GM19463 (cell line): ENCODE measurements around the gene GAGE12G.
"Not testable (repeated sequence)": the region's sequence is repeated elsewhere in the genome, so short reads cannot be mapped to it uniquely, and the experiment has no call there.

Source experiments
- ATAC-seq: cut with Tn5 transposase; IDR thresholded peaks from one replicate; pipeline ENCODE4 v1.9.1; 2021; ENCODE audit warnings: mild to moderate bottlenecking, moderate library complexity; ENCODE audit not compliant: unreplicated experiment

Gene GAGE12G

DNA sequence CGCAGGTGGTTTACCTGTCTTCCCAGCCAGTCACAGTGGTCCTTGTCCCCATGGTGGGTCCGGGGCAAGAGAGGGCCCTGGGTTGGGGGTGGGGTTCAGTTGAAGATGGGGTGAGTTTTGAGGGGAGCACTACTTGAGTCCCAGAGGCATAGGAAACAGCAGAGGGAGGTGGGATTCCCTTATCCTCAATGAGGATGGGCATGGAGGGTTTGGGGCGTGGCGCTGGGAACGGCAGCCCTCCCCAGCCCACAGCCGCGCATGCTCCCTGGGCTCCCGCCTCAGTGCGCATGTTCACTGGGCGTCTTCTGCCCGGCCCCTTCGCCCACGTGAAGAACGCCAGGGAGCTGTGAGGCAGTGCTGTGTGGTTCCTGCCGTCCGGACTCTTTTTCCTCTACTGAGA, at the start of gene GAGE12G:
Gene GAGE12G (plus strand): TSS at position 301 of the 400 bp plus-strand sequence. CDS start 1,155 bp downstream, outside the sequence.
- not testable (repeated sequence) for ATAC-seq

DNA sequence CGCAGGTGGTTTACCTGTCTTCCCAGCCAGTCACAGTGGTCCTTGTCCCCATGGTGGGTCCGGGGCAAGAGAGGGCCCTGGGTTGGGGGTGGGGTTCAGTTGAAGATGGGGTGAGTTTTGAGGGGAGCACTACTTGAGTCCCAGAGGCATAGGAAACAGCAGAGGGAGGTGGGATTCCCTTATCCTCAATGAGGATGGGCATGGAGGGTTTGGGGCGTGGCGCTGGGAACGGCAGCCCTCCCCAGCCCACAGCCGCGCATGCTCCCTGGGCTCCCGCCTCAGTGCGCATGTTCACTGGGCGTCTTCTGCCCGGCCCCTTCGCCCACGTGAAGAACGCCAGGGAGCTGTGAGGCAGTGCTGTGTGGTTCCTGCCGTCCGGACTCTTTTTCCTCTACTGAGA, 38.3 kb upstream of the GAGE12G start, which contains the start of gene GAGE12C:
Gene GAGE12C (plus strand): TSS at position 301 of the 400 bp plus-strand sequence. CDS start 1,155 bp downstream, outside the sequence.
- ATAC-seq: not testable (repeated sequence)

DNA sequence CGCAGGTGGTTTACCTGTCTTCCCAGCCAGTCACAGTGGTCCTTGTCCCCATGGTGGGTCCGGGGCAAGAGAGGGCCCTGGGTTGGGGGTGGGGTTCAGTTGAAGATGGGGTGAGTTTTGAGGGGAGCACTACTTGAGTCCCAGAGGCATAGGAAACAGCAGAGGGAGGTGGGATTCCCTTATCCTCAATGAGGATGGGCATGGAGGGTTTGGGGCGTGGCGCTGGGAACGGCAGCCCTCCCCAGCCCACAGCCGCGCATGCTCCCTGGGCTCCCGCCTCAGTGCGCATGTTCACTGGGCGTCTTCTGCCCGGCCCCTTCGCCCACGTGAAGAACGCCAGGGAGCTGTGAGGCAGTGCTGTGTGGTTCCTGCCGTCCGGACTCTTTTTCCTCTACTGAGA, 28.8 kb upstream of the GAGE12G start, which contains the start of gene GAGE12D:
Gene GAGE12D (plus strand): TSS at position 301 of the 400 bp plus-strand sequence. CDS start 1,155 bp downstream, outside the sequence.
- ATAC-seq: not testable (repeated sequence)

DNA sequence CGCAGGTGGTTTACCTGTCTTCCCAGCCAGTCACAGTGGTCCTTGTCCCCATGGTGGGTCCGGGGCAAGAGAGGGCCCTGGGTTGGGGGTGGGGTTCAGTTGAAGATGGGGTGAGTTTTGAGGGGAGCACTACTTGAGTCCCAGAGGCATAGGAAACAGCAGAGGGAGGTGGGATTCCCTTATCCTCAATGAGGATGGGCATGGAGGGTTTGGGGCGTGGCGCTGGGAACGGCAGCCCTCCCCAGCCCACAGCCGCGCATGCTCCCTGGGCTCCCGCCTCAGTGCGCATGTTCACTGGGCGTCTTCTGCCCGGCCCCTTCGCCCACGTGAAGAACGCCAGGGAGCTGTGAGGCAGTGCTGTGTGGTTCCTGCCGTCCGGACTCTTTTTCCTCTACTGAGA, 19.2 kb upstream of the GAGE12G start, which contains the start of gene GAGE12E:
Gene GAGE12E (plus strand): TSS at position 301 of the 400 bp plus-strand sequence. CDS start 1,155 bp downstream, outside the sequence.
- ATAC-seq: not testable (repeated sequence)

DNA sequence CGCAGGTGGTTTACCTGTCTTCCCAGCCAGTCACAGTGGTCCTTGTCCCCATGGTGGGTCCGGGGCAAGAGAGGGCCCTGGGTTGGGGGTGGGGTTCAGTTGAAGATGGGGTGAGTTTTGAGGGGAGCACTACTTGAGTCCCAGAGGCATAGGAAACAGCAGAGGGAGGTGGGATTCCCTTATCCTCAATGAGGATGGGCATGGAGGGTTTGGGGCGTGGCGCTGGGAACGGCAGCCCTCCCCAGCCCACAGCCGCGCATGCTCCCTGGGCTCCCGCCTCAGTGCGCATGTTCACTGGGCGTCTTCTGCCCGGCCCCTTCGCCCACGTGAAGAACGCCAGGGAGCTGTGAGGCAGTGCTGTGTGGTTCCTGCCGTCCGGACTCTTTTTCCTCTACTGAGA, 9.7 kb upstream of the GAGE12G start, which contains the start of gene GAGE12F:
Gene GAGE12F (plus strand): TSS at position 301 of the 400 bp plus-strand sequence. CDS start 1,155 bp downstream, outside the sequence.
- not testable (repeated sequence) for ATAC-seq

DNA sequence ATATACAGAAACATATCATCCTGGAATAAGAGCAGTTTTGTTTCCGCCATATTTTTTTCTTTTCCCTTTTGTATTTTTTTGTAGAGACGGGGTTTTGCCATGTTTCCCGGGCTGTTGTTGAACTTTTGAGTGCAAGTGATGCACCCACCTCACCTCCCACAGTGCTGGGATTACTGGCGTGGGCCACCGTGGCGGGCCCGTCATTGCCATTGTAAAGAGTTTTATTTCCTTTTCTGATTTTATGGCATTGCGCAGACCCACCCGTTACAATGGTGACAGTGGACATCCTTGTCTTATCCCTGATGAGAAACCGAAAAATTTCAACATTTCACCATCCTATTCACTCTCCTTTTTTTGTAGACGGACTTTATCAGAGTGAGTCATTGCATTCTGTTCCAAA, 1.5 kb upstream of the GAGE12G start:
- ATAC-seq: not testable (repeated sequence)

DNA sequence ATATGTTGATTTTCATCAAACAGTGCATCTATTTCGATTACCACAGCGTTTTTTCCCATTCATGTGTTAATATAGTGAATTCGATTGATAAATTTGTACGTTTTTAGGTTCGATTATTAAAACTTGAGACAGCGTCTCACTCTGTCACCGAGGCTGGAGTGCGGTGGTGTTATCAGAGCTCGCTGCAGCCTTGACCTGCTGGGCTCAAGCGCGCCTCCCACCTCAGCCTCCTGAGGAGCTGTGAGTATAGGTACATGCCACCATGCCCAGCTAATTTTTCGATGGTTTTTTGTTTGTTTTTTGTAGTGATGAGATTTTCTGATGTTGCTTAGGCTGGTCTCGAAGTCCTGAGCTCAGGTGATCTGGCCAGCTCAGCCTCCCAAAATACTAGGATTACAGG, 1.0 kb upstream of the GAGE12G start:
- not testable (repeated sequence) for ATAC-seq

DNA sequence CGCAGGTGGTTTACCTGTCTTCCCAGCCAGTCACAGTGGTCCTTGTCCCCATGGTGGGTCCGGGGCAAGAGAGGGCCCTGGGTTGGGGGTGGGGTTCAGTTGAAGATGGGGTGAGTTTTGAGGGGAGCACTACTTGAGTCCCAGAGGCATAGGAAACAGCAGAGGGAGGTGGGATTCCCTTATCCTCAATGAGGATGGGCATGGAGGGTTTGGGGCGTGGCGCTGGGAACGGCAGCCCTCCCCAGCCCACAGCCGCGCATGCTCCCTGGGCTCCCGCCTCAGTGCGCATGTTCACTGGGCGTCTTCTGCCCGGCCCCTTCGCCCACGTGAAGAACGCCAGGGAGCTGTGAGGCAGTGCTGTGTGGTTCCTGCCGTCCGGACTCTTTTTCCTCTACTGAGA, 9.4 kb downstream of the GAGE12G start, which contains the start of gene GAGE12H:
Gene GAGE12H (plus strand): TSS at position 301 of the 400 bp plus-strand sequence. CDS start 1,155 bp downstream, outside the sequence.
- not testable (repeated sequence) for ATAC-seq

DNA sequence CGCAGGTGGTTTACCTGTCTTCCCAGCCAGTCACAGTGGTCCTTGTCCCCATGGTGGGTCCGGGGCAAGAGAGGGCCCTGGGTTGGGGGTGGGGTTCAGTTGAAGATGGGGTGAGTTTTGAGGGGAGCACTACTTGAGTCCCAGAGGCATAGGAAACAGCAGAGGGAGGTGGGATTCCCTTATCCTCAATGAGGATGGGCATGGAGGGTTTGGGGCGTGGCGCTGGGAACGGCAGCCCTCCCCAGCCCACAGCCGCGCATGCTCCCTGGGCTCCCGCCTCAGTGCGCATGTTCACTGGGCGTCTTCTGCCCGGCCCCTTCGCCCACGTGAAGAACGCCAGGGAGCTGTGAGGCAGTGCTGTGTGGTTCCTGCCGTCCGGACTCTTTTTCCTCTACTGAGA, 19.0 kb downstream of the GAGE12G start, which contains the start of gene GAGE2A:
Gene GAGE2A (plus strand): TSS at position 301 of the 400 bp plus-strand sequence. CDS start 1,155 bp downstream, outside the sequence.
- ATAC-seq: not testable (repeated sequence)

DNA sequence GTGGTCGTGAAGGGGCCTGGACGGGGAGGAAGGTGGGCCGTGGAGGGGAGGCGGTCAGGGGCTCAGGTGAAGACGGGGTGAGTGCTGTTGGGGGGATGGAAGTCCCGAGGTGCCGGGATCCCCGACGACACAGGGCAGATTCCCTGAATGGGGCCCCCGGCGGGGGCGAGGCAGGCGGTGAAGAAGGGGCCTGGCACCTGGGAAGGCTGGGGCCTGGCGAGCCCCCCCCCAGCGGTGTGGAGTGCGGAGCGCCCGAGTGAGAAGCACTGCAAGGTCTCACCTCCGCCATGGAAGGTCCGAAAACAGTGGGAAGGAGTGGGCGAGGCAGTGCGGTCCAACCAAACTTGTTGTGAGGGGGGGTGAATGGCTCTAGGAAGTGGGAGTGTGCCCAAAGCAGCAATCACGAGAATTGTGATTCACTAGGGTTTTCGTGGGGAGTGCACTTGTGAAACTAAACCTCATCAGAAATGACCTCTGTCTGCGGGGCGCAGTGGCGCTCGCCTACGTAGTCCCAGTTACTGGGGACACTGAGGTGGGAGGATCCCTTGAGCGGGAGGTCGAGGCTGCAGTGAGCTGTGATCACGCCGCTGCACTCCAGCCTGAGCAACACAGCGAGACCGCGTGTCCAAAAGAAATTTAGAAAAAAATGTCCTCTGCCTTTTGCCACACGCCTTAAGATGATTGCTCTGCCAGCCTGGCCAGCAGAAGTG, 19.7 kb downstream of the GAGE12G start:
- not testable (repeated sequence) for ATAC-seq

- ATAC-seq: not testable (repeated sequence)
Measured at GRCh38 chrX:49590488-49590887, 20.3 kb downstream of the GAGE12G start.

DNA sequence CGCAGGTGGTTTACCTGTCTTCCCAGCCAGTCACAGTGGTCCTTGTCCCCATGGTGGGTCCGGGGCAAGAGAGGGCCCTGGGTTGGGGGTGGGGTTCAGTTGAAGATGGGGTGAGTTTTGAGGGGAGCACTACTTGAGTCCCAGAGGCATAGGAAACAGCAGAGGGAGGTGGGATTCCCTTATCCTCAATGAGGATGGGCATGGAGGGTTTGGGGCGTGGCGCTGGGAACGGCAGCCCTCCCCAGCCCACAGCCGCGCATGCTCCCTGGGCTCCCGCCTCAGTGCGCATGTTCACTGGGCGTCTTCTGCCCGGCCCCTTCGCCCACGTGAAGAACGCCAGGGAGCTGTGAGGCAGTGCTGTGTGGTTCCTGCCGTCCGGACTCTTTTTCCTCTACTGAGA, 28.5 kb downstream of the GAGE12G start, which contains the start of gene GAGE1:
Gene GAGE1 (plus strand): TSS at position 301 of the 400 bp plus-strand sequence. CDS start 1,155 bp downstream, outside the sequence.
- ATAC-seq: not testable (repeated sequence)

DNA sequence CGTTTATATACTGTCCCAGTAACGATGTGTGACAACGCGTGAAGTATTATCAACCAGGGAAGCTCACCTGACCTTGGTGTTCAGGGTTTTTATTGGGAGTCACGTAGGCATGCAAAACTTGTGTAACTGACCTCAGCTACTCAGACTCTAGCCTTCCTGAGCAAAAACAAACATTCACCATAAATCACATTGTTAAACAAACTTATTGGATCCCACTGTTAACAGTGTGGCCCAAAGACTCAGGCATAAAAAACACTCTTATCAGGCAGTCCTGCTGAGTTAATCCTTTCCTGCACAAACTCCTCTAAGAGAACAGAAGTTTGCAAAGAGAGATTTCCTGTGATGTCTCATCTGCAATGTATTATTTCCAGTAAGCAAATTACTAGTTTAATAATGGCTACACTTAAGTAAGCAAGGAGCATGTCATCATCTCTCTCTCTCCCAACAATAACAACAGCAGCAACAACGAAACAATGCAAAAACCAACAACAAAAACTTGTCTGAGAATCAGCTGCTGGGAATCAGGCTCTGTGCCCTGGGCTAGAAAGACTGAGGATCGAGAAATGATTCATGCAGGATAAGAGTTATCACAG, 40.6 kb downstream of the GAGE12G start:
- no peak for ATAC-seq

DNA sequence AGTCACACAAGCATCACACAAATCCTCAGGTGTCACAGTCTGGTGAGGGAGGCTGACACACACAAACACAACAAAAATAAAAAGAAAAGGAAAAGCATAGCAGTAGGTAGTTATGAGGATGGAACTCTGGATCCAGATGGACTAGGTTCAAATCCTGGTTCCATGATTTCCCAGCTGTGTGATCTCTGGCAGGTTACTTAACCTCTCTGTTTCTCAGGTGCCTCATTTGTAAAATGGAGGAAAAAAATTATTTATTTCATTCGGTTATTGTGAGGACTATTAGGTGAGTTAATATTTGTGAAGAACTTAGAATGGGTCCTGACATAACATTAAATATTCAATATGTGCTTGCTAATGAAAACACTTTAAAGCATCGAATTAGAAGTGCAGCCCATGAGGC, 48.4 kb downstream of the GAGE12G start:
- ATAC-seq: no peak
